Measurements from ENCODE around the gene PDE8A. TPM values are rescaled to one million over a fixed set of nuclear protein-coding genes. Genes with fewer than 3 reads are reported as not detected.
"Not testable (repeated sequence)": the region's sequence is repeated elsewhere in the genome, so short reads cannot be mapped to it uniquely, and the experiment has no call there.

PDE8A gene
- total RNA-seq, 1 donor = 36.9 TPM

- H3K4me3 ChIP-seq (ENCODE audit: low read length); H3K4me1 ChIP-seq (ENCODE audit: insufficient read depth, low read length); H3K9me3 ChIP-seq (ENCODE audit: low read depth, low read length): not testable (repeated sequence)
- peaks cover 11% of the 10 kb centered on the region for H3K27me3 ChIP-seq (ENCODE audit: insufficient read depth, low read length)
Observed at GRCh38 chr15:85173630-85174029, 192.0 kb downstream of the PDE8A start.

DNA sequence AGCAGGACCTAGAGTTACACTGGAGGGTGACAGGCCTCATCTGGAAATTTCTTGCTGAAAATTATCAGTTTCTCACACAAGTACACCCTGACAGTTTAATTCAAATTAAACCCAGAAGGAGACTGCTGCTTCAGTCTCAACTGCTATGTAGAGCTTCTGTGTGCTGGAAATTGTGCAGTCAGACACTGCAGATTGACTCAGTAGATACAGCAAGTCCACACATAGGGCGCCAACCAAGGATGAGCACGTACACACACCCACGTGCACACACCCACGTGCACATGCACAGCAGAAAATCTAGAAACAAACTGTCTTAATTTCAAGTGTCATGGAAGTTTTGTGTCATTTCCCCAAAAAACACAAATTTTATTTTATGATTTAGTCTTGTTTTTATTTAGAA is 192.9 kb downstream of the PDE8A start:
- Histone ChIP-seq H3K27me3 (ENCODE audit: insufficient read depth, low read length) (peaks cover 5% of the 10 kb centered on the region), H3K4me1 (ENCODE audit: insufficient read depth, low read length) (no peaks in the 10 kb centered on the region), H3K4me3 (ENCODE audit: low read length) (no peak overlapping the region), H3K9me3 (ENCODE audit: low read depth, low read length) (no peaks in the 10 kb centered on the region)

- H3K27me3 ChIP-seq (ENCODE audit: insufficient read depth, low read length); H3K4me1 ChIP-seq (ENCODE audit: insufficient read depth, low read length); H3K9me3 ChIP-seq (ENCODE audit: low read depth, low read length); H3K4me3 ChIP-seq (ENCODE audit: low read length): not testable (repeated sequence)
Observed at GRCh38 chr15:85177042-85177515, 195.4 kb downstream of the PDE8A start.

GRCh38 chr15:85178308-85178707 is 196.7 kb downstream of the PDE8A start:
- Histone ChIP-seq H3K4me1 (ENCODE audit: insufficient read depth, low read length) (no peaks in the 10 kb centered on the region), H3K4me3 (ENCODE audit: low read length) (no peak overlapping the region), H3K27me3 (ENCODE audit: insufficient read depth, low read length) (no peaks in the 10 kb centered on the region), H3K9me3 (ENCODE audit: low read depth, low read length) (no peaks in the 10 kb centered on the region)

DNA sequence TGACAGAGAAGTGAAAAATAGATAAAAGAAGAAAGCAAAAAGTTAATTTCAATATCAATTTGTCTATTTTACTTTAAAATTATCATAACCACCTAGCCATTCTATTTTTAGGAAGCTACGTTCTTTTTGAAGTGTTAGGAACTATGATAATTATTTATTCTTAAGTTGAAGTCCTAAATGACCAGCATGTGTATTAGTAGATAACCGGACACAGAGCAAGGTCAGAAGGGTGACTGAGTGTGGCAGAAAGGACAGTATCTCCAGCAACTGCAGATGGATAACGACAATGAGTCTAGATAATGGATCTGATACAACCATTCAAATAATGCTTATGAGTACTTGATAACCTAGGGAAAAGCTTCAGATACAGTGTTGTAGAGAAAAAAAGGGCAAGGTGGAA is 198.0 kb downstream of the PDE8A start:
- Histone ChIP-seq H3K4me3 (ENCODE audit: low read length) (no peak overlapping the region), H3K4me1 (ENCODE audit: insufficient read depth, low read length) (no peaks in the 10 kb centered on the region), H3K27me3 (ENCODE audit: insufficient read depth, low read length) (no peaks in the 10 kb centered on the region), H3K9me3 (ENCODE audit: low read depth, low read length) (no peaks in the 10 kb centered on the region)

DNA sequence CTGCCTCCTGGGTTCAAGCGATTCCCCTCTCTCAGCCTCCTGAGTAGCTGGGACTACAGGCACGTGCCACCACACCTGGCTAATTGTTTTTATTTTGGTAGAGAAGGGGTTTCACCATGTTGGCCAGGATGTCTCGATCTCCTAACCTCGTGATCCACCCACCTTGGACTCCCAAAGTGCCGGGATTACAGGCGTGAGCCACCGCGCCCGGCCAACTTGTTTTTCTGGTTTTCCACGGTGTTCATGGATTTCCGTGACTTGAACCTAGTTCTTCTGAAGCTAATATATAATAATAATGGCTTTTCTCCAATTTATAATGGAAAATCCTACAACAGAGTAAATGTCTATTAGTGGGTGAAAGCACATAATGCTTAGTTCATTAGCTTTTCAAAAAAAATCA is 203.7 kb downstream of the PDE8A start:
- H3K4me1 ChIP-seq (ENCODE audit: insufficient read depth, low read length); H3K4me3 ChIP-seq (ENCODE audit: low read length); H3K9me3 ChIP-seq (ENCODE audit: low read depth, low read length); H3K27me3 ChIP-seq (ENCODE audit: insufficient read depth, low read length): not testable (repeated sequence)

DNA sequence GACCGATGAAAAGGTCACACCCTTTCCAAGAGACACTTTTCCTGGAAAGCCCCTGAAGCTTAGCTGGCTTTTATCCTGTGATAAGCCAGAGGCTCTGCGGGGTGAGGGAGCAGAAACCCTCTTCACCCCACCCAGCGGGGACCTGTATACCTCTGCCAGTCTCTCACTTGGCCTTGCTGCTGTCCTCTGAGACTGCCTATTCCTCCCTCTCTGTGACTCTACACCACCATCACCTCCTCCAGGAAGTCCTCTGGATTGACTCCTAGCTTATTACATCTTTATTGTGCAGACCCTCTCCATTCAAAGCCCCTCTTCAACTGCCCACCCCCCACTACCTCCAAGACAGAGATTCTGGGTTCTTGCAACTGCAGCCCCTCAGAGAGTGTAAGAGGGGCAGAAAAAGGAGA is 206.5 kb downstream of the PDE8A start:
- H3K4me3 ChIP-seq (ENCODE audit: low read length); H3K9me3 ChIP-seq (ENCODE audit: low read depth, low read length); H3K4me1 ChIP-seq (ENCODE audit: insufficient read depth, low read length); H3K27me3 ChIP-seq (ENCODE audit: insufficient read depth, low read length): not testable (repeated sequence)

Other genes with a start within 250 kb of the PDE8A start
- 20.1 TPM for gene ZNF592, start 233.3 kb upstream of the PDE8A start, total RNA-seq
- 0.10 TPM for gene ALPK3, start 164.5 kb upstream of the PDE8A start, total RNA-seq
- gene SLC28A1, start 97.2 kb upstream of the PDE8A start, total RNA-seq = not detected

Measured in mononuclear cell (primary cell).